OCI-LY1 (cell line): ENCODE data around the gene SFI1.

Experiments used
- CTCF ChIP-seq: fragments of 200-600 bp; sonication (generic), shearing (Covaris generic); IDR thresholded peaks from 2 replicates; pipeline ENCODE4 v1.5.1; 2017; ENCODE audit warnings: mild to moderate bottlenecking, antibody characterized with exemption, low read length, moderate library complexity, mixed read lengths
- EZH2 ChIP-seq: fragments of 200-600 bp; sonication (generic), shearing (Covaris generic); IDR thresholded peaks from 2 replicates; pipeline ENCODE4 v1.8.0; 2017; ENCODE audit warnings: borderline replicate concordance, mixed run types, mild to moderate bottlenecking, antibody characterized with exemption, low read length, moderate library complexity, mixed read lengths

- TF ChIP-seq CTCF = no peak
- no peak for TF ChIP-seq EZH2
Observed at GRCh38 chr22:31475800-31476199, 20.5 kb upstream of the SFI1 start.
